Neural progenitor cell (in vitro differentiated cells): ENCODE data around the gene ARMH3.

ENCODE experiments used
- CTCF ChIP-seq: fragments of 200-600 bp; sonication (generic); IDR thresholded peaks from 2 replicates; pipeline ENCODE4 v1.5.1; 2017; ENCODE audit warnings: antibody characterized with exemption, mild to moderate bottlenecking
- EZH2 ChIP-seq: fragments of 200-600 bp; sonication (generic); IDR thresholded peaks from 2 replicates; pipeline ENCODE4 v1.6.1; 2017; ENCODE audit warnings: antibody characterized with exemption, mild to moderate bottlenecking, moderate library complexity
- EZH2phosphoT487 ChIP-seq: fragments of 200-600 bp; sonication (generic); IDR thresholded peaks from 2 replicates; pipeline ENCODE4 v1.6.1; 2017; ENCODE audit warnings: antibody characterized with exemption

GRCh38 chr10:101892782-101893391, 163.1 kb downstream of the ARMH3 start:
- no peak for TF ChIP-seq CTCF
- TF ChIP-seq EZH2, result no peak
- TF ChIP-seq EZH2phosphoT487, result no peak
